Activated CD4-positive, alpha-beta T cell treated with anti-CD3 and anti-CD28 coated beads, Interleukin-2, amount 10 ng/mL, durations not matched to agents 24 days and 14 days (primary cell): ENCODE data around the gene LRRC23. TPM values are rescaled to one million over a fixed set of nuclear protein-coding genes. Genes with fewer than 3 reads are reported as not detected.

Experiments used
- DNase-seq: peaks from one replicate; pipeline ENCODE4 v3.0.0; 2022
- H3K27ac Mint-ChIP-seq: one replicate; pipeline ENCODE4 v1.8.0; 2022; ENCODE audit warnings: mild to moderate bottlenecking, mixed read lengths
- H3K27me3 Mint-ChIP-seq: one replicate; pipeline ENCODE4 v1.8.0; 2022; ENCODE audit warnings: mixed read lengths
- H3K36me3 Mint-ChIP-seq: one replicate; pipeline ENCODE4 v1.8.0; 2022; ENCODE audit warnings: low read depth, mild to moderate bottlenecking, mixed read lengths
- H3K4me1 Mint-ChIP-seq: one replicate; pipeline ENCODE4 v1.8.0; 2021; ENCODE audit warnings: mixed read lengths
- H3K4me3 Mint-ChIP-seq: one replicate; pipeline ENCODE4 v1.8.0; 2022; ENCODE audit warnings: mild to moderate bottlenecking, moderate library complexity, mixed read lengths
- H3K9me3 Mint-ChIP-seq: one replicate; pipeline ENCODE4 v1.8.0; 2021; ENCODE audit warnings: mixed read lengths
- intact Hi-C: fragments of 100-400 bp; cut with micrococcal nuclease; formaldehyde crosslinking; loops from one replicate; pipeline ENCODE4 v1.15.1; 2023
- total RNA-seq: library from RNA; stranded (reverse); gene quantifications from 2 replicates; pipeline ENCODE4 v1.2.3, GENCODE V29; 2022

LRRC23 gene
- total RNA-seq, 1 donor from 2014 or later, result 6.6 TPM

GRCh38 chr12:6921539-6921938 lies 16.9 kb downstream of the LRRC23 start:
- H3K27me3 Mint-ChIP-seq, result no peaks in the 10 kb centered on the region
- H3K4me1 Mint-ChIP-seq, result peaks cover 44% of the 10 kb centered on the region
- H3K9me3 Mint-ChIP-seq, result no peaks in the 10 kb centered on the region
- no peak for DNase-seq
- no peak overlapping the region for H3K27ac Mint-ChIP-seq
- intact Hi-C loops, result loop anchor here (5.0 kb wide), 1 partner anchor 96 kb away; the partner anchor contains the start of gene LPCAT3
- no peak overlapping the region for H3K4me3 Mint-ChIP-seq
- H3K36me3 Mint-ChIP-seq, result peaks cover 55% of the 10 kb centered on the region

GRCh38 chr12:6921996-6922946 lies 17.6 kb downstream of the LRRC23 start:
- no peak for DNase-seq
- Mint-ChIP-seq H3K36me3 (peaks cover 51% of the 10 kb centered on the region), H3K27me3 (no peaks in the 10 kb centered on the region), H3K4me1 (peaks cover 46% of the 10 kb centered on the region), H3K4me3 (no peak overlapping the region), H3K27ac (no peak overlapping the region), H3K9me3 (no peaks in the 10 kb centered on the region)
- intact Hi-C loops, result loop anchor here (5.0 kb wide), 1 partner anchor 95 kb away; the partner anchor contains the start of gene LPCAT3

GRCh38 chr12:6923003-6923732 lies 18.5 kb downstream of the LRRC23 start:
- Mint-ChIP-seq H3K4me1 (peaks cover 42% of the 10 kb centered on the region), H3K9me3 (no peaks in the 10 kb centered on the region), H3K27me3 (no peaks in the 10 kb centered on the region), H3K4me3 (no peak overlapping the region), H3K27ac (peak overlapping the region; percentile 71), H3K36me3 (peaks cover 46% of the 10 kb centered on the region)
- no peak for DNase-seq
- intact Hi-C loops, result loop anchor here (5.0 kb wide), 1 partner anchor 94 kb away; the partner anchor contains the start of gene LPCAT3

- no peaks in the 10 kb centered on the region for H3K27me3 Mint-ChIP-seq
- H3K27ac Mint-ChIP-seq, result peak overlapping the region; percentile 72
- no peak overlapping the region for H3K4me3 Mint-ChIP-seq
- peaks cover 46% of the 10 kb centered on the region for H3K4me1 Mint-ChIP-seq
- DNase-seq, result no peak
- intact Hi-C loops, result loop anchor here (1.0 to 5.0 kb wide), 5 partner anchors 14 to 185 kb away; partner anchors contain the start of genes C1RL, LPCAT3 and LRRC23
- H3K36me3 Mint-ChIP-seq, result peaks cover 49% of the 10 kb centered on the region
- no peaks in the 10 kb centered on the region for H3K9me3 Mint-ChIP-seq
These were observed 19.2 kb downstream of the LRRC23 start for GRCh38 chr12:6923851-6924250.

GRCh38 chr12:6925239-6925539 lies 20.6 kb downstream of the LRRC23 start:
- H3K27me3 Mint-ChIP-seq, result no peaks in the 10 kb centered on the region
- H3K36me3 Mint-ChIP-seq, result peaks cover 39% of the 10 kb centered on the region
- no peaks in the 10 kb centered on the region for H3K9me3 Mint-ChIP-seq
- H3K27ac Mint-ChIP-seq, result peak overlapping the region; percentile 59
- peaks cover 50% of the 10 kb centered on the region for H3K4me1 Mint-ChIP-seq
- H3K4me3 Mint-ChIP-seq, result peak overlapping the region; percentile 69
- intact Hi-C loops, result loop anchor here (2.0 kb wide), 1 partner anchor 184 kb away; the partner anchor contains the start of gene C1RL
- no peak for DNase-seq

GRCh38 chr12:6925540-6926279 lies 21.1 kb downstream of the LRRC23 start:
- intact Hi-C loops, result loop anchor here (2.0 kb wide), 1 partner anchor 183 kb away; the partner anchor contains the start of gene C1RL
- Mint-ChIP-seq H3K27me3 (no peaks in the 10 kb centered on the region), H3K36me3 (peaks cover 41% of the 10 kb centered on the region), H3K4me1 (peaks cover 52% of the 10 kb centered on the region), H3K9me3 (no peaks in the 10 kb centered on the region), H3K27ac (peak overlapping the region; percentile 59), H3K4me3 (peak overlapping the region; percentile 97)
- DNase-seq, result no peak

GRCh38 chr12:6927379-6928021 lies 22.9 kb downstream of the LRRC23 start, which contains the start of gene ATN1:
Gene ATN1 (plus strand): TSS chr12:6927959. CDS start chr12:6934002, 6,043 bp downstream.
- DNase-seq, result peak; percentile 87
- intact Hi-C loops, result no loop called here
- Mint-ChIP-seq H3K36me3 (peaks cover 28% of the 10 kb centered on the region), H3K27ac (peak within 1 kb of the TSS; percentile 97), H3K4me3 (peak within 1 kb of the TSS; percentile 97), H3K4me1 (peaks cover 56% of the 10 kb centered on the region), H3K9me3 (no peaks in the 10 kb centered on the region), H3K27me3 (no peaks in the 10 kb centered on the region)

GRCh38 chr12:6928022-6928702 lies 23.5 kb downstream of the LRRC23 start:
- H3K36me3 Mint-ChIP-seq, result peaks cover 25% of the 10 kb centered on the region
- no peak for DNase-seq
- intact Hi-C loops, result no loop called here
- no peaks in the 10 kb centered on the region for H3K27me3 Mint-ChIP-seq
- peaks cover 56% of the 10 kb centered on the region for H3K4me1 Mint-ChIP-seq
- H3K27ac Mint-ChIP-seq, result peak overlapping the region; percentile 90
- H3K4me3 Mint-ChIP-seq, result peak overlapping the region; percentile 96
- H3K9me3 Mint-ChIP-seq, result no peaks in the 10 kb centered on the region

GRCh38 chr12:6928703-6929407 lies 24.2 kb downstream of the LRRC23 start:
- intact Hi-C loops, result no loop called here
- peaks cover 61% of the 10 kb centered on the region for H3K4me1 Mint-ChIP-seq

GRCh38 chr12:6929466-6930452 lies 25.1 kb downstream of the LRRC23 start:
- Mint-ChIP-seq H3K36me3 (peaks cover 21% of the 10 kb centered on the region), H3K4me3 (peak overlapping the region; percentile 96), H3K27ac (peak overlapping the region; percentile 90), H3K4me1 (peaks cover 60% of the 10 kb centered on the region), H3K27me3 (no peaks in the 10 kb centered on the region), H3K9me3 (no peaks in the 10 kb centered on the region)
- intact Hi-C loops, result no loop called here
- no peak for DNase-seq

More at GRCh38 chr12:6928703-6929407, 24.2 kb downstream of the LRRC23 start:
- peaks cover 21% of the 10 kb centered on the region for H3K36me3 Mint-ChIP-seq
- H3K27me3 Mint-ChIP-seq, result no peaks in the 10 kb centered on the region
- no peaks in the 10 kb centered on the region for H3K9me3 Mint-ChIP-seq
- peak overlapping the region; percentile 90 for H3K27ac Mint-ChIP-seq
- DNase-seq, result no peak
- peak overlapping the region; percentile 96 for H3K4me3 Mint-ChIP-seq

- DNase-seq, result no peak
- Mint-ChIP-seq H3K4me3 (peak overlapping the region; percentile 36), H3K27me3 (no peaks in the 10 kb centered on the region)
These were observed 28.1 kb downstream of the LRRC23 start for GRCh38 chr12:6932766-6933165.

More at GRCh38 chr12:6932766-6933165, 28.1 kb downstream of the LRRC23 start:
- Mint-ChIP-seq H3K36me3 (peaks cover 39% of the 10 kb centered on the region), H3K4me1 (peaks cover 67% of the 10 kb centered on the region), H3K27ac (peak overlapping the region; percentile 89), H3K9me3 (no peaks in the 10 kb centered on the region)
- intact Hi-C loops, result no loop called here
